GM19238 (cell line): Measurements from ENCODE around the gene RHEX.
"Not testable (repeated sequence)": the region's sequence is repeated elsewhere in the genome, so short reads cannot be mapped to it uniquely, and the experiment has no call there.

Experiments
- DNase-seq: peaks from one replicate; pipeline ENCODE4 v3.0.0; 2011; ENCODE audit warnings: low spot score; ENCODE audit not compliant: insufficient read length

Gene RHEX

GRCh38 chr1:206058927-206059292, 5.9 kb downstream of the RHEX start:
- no peak for DNase-seq

- no peak for DNase-seq
Measured at GRCh38 chr1:206059355-206059915, 6.5 kb downstream of the RHEX start.

- no peak for DNase-seq
Measured at GRCh38 chr1:206060844-206061243, 7.9 kb downstream of the RHEX start.

GRCh38 chr1:206062464-206062863, 9.5 kb downstream of the RHEX start:
- no peak for DNase-seq

GRCh38 chr1:206064001-206064400, 11.0 kb downstream of the RHEX start:
- not testable (repeated sequence) for DNase-seq

- not testable (repeated sequence) for DNase-seq
Measured at GRCh38 chr1:206064501-206064900, 11.5 kb downstream of the RHEX start.

- DNase-seq, result no peak
Measured at GRCh38 chr1:206065547-206066145, 12.7 kb downstream of the RHEX start.

GRCh38 chr1:206066479-206067171, 13.7 kb downstream of the RHEX start:
- no peak for DNase-seq

GRCh38 chr1:206067486-206068227, 14.7 kb downstream of the RHEX start:
- DNase-seq, result no peak

GRCh38 chr1:206068314-206068713, 15.3 kb downstream of the RHEX start:
- no peak for DNase-seq

GRCh38 chr1:206070627-206071304, 17.8 kb downstream of the RHEX start:
- no peak for DNase-seq

- no peak for DNase-seq
Measured at GRCh38 chr1:206074839-206075238, 21.9 kb downstream of the RHEX start.

- DNase-seq, result no peak
Measured at GRCh38 chr1:206075786-206076755, 23.1 kb downstream of the RHEX start.

- no peak for DNase-seq
Measured at GRCh38 chr1:206079135-206079534, 26.2 kb downstream of the RHEX start.

GRCh38 chr1:206080026-206080820, 27.2 kb downstream of the RHEX start:
- no peak for DNase-seq

- no peak for DNase-seq
Measured at GRCh38 chr1:206081856-206082255, 28.9 kb downstream of the RHEX start.

GRCh38 chr1:206082831-206083695, 30.1 kb downstream of the RHEX start:
- DNase-seq, result no peak

- no peak for DNase-seq
Measured at GRCh38 chr1:206083750-206084149, 30.8 kb downstream of the RHEX start.

- no peak for DNase-seq
Measured at GRCh38 chr1:206087091-206087490, 34.1 kb downstream of the RHEX start.
